Fibroblast of lung (primary cell): ENCODE results near the gene CDH1. TPM values are rescaled to one million over a fixed set of nuclear protein-coding genes. Genes with fewer than 3 reads are reported as not detected.

Experiments used
- DNase-seq, 2 donors: peaks; one replicate each; pipeline versions ENCODE4 v3.0.0 to v3.0.0-alpha.2; 2010; ENCODE audit warnings: low read depth in 2 of 2
- H2AFZ ChIP-seq: 2 replicates; pipeline ENCODE4 v1.5.1; 2012; ENCODE audit warnings: low read length, control low read depth, inconsistent platforms
- H3K27ac ChIP-seq: 2 replicates; pipeline ENCODE4 v1.5.1; 2011; ENCODE audit warnings: low read length, control low read depth; ENCODE audit not compliant: insufficient read depth
- H3K27me3 ChIP-seq: 2 replicates; pipeline ENCODE4 v1.5.1; 2011; ENCODE audit warnings: mild to moderate bottlenecking, low read length; ENCODE audit not compliant: control insufficient read depth, insufficient read depth
- H3K36me3 ChIP-seq: 2 replicates; pipeline ENCODE4 v1.5.1; 2011; ENCODE audit warnings: low read length; ENCODE audit not compliant: control insufficient read depth, insufficient read depth
- H3K4me1 ChIP-seq: 2 replicates; pipeline ENCODE4 v1.5.1; 2011; ENCODE audit warnings: low read length; ENCODE audit not compliant: control insufficient read depth, insufficient read depth; ENCODE audit errors: extremely low read depth
- H3K4me2 ChIP-seq: 2 replicates; pipeline ENCODE4 v1.5.1; 2011; ENCODE audit warnings: low read length, control low read depth; ENCODE audit not compliant: insufficient read depth; ENCODE audit errors: extremely low read depth
- H3K4me3 ChIP-seq, 4 experiments: fragments of 200-600 bp in 1 of 4; sonication (generic) in 1 of 4; replicated peaks in 1 of 4; 2 replicates each; pipeline ENCODE4 v1.5.1; 2011 to 2016; ENCODE audit warnings: low read length in 4 of 4, low read depth in 3 of 4, mild to moderate bottlenecking in 3 of 4, control low read depth in 2 of 4, inconsistent platforms in 1 of 4, mixed read lengths in 1 of 4; ENCODE audit not compliant: insufficient read depth in 1 of 4; ENCODE audit errors: control extremely low read depth in 1 of 4
- H3K79me2 ChIP-seq: 2 replicates; pipeline ENCODE4 v1.5.1; 2012; ENCODE audit warnings: mild to moderate bottlenecking, low read length, inconsistent platforms; ENCODE audit not compliant: control insufficient read depth, insufficient read depth
- H3K9ac ChIP-seq: 2 replicates; pipeline ENCODE4 v1.5.1; 2011; ENCODE audit warnings: mild to moderate bottlenecking, low read length, control low read depth; ENCODE audit not compliant: insufficient read depth
- H3K9me3 ChIP-seq: 2 replicates; pipeline ENCODE4 v1.5.1; 2012; ENCODE audit warnings: low read depth, low read length; ENCODE audit not compliant: control insufficient read depth, insufficient read depth
- H4K20me1 ChIP-seq: 2 replicates; pipeline ENCODE4 v1.5.1; 2011; ENCODE audit warnings: low read length; ENCODE audit not compliant: control insufficient read depth, insufficient read depth; ENCODE audit errors: extremely low read depth
- EZH2 ChIP-seq: IDR thresholded peaks from 2 replicates; pipeline ENCODE4 v1.5.1; 2012; ENCODE audit warnings: low read length, control low read depth, mild to moderate bottlenecking; ENCODE audit errors: missing control alignments
- polyA plus RNA-seq, 2 donors: library from polyadenylated mRNA; depleted of rRNA in 1 of 2; stranded (reverse) in 1 of 2; unstranded in 1 of 2; fragments of >200 nt; gene quantifications; 2 replicates each; pipeline ENCODE4 v1.2.1, GENCODE V29; 2011 to 2012; ENCODE audit warnings: missing spikeins in 1 of 2
- total RNA-seq: library from RNA; depleted of rRNA; stranded (reverse); fragments of >200 nt; gene quantifications from 2 replicates; pipeline ENCODE4 v1.2.1, GENCODE V29; 2014
- TF ChIP-seq, protein P1 (sequence below), 2 donors: IDR thresholded peaks in 1 of 2; conservative IDR thresholded peaks in 1 of 2; 1 replicate in 1 of 2; 2 replicates in 1 of 2; pipeline ENCODE4 v1.5.1; 2011 to 2012; ENCODE audit warnings: low read length in 2 of 2, control low read depth in 1 of 2, inconsistent platforms in 1 of 2, low read depth in 1 of 2, mild to moderate bottlenecking in 1 of 2

Gene CDH1
- total and polyA plus RNA-seq, 2 donors (not counting 1 experiment from before 2014, with no cell fraction given): 0.02 TPM; not detected in 1

- no peak overlapping the region for H3K9ac ChIP-seq
- H3K36me3 ChIP-seq: no peaks in the 10 kb centered on the region
- H4K20me1 ChIP-seq: no peaks in the 10 kb centered on the region
- H3K27me3 ChIP-seq: no peaks in the 10 kb centered on the region
- no peak overlapping the region for H3K4me3 ChIP-seq
- no peaks in the 10 kb centered on the region for H3K79me2 ChIP-seq
- TF ChIP-seq, protein P1, sequence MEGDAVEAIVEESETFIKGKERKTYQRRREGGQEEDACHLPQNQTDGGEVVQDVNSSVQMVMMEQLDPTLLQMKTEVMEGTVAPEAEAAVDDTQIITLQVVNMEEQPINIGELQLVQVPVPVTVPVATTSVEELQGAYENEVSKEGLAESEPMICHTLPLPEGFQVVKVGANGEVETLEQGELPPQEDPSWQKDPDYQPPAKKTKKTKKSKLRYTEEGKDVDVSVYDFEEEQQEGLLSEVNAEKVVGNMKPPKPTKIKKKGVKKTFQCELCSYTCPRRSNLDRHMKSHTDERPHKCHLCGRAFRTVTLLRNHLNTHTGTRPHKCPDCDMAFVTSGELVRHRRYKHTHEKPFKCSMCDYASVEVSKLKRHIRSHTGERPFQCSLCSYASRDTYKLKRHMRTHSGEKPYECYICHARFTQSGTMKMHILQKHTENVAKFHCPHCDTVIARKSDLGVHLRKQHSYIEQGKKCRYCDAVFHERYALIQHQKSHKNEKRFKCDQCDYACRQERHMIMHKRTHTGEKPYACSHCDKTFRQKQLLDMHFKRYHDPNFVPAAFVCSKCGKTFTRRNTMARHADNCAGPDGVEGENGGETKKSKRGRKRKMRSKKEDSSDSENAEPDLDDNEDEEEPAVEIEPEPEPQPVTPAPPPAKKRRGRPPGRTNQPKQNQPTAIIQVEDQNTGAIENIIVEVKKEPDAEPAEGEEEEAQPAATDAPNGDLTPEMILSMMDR (conservative IDR thresholded peaks at IDR 0.05 in 1 of 2, IDR thresholded peaks at IDR 0.05 in 1 of 2; ENCODE audit: low read depth in 1 of 2, low read length in 2 of 2): no peak
- TF ChIP-seq EZH2: no peak
- H3K4me2 ChIP-seq: no peak overlapping the region
- no peaks in the 10 kb centered on the region for H3K4me1 ChIP-seq
- no peak for DNase-seq
- no peaks in the 10 kb centered on the region for H3K9me3 ChIP-seq
- H3K27ac ChIP-seq: no peak overlapping the region
- no peak overlapping the region for H2AFZ ChIP-seq
Observed at GRCh38 chr16:68700831-68701230, 36.3 kb upstream of the CDH1 start.

- Histone ChIP-seq H3K4me1 (no peaks in the 10 kb centered on the region), H3K9ac (no peak overlapping the region), H3K9me3 (no peaks in the 10 kb centered on the region), H3K27me3 (no peaks in the 10 kb centered on the region), H3K4me3 (no peak overlapping the region), H3K4me2 (no peak overlapping the region), H2AFZ (no peak overlapping the region), H3K27ac (no peak overlapping the region), H3K36me3 (no peaks in the 10 kb centered on the region), H4K20me1 (no peaks in the 10 kb centered on the region), H3K79me2 (no peaks in the 10 kb centered on the region)
- DNase-seq: peak; percentile 52 to 59
- TF ChIP-seq, protein P1 (conservative IDR thresholded peaks at IDR 0.05 in 1 of 2, IDR thresholded peaks at IDR 0.05 in 1 of 2; ENCODE audit: low read depth in 1 of 2, low read length in 2 of 2): peak; percentile 74 to 84
- no peak for TF ChIP-seq EZH2
Observed at GRCh38 chr16:68704232-68704867, 32.7 kb upstream of the CDH1 start.

DNA sequence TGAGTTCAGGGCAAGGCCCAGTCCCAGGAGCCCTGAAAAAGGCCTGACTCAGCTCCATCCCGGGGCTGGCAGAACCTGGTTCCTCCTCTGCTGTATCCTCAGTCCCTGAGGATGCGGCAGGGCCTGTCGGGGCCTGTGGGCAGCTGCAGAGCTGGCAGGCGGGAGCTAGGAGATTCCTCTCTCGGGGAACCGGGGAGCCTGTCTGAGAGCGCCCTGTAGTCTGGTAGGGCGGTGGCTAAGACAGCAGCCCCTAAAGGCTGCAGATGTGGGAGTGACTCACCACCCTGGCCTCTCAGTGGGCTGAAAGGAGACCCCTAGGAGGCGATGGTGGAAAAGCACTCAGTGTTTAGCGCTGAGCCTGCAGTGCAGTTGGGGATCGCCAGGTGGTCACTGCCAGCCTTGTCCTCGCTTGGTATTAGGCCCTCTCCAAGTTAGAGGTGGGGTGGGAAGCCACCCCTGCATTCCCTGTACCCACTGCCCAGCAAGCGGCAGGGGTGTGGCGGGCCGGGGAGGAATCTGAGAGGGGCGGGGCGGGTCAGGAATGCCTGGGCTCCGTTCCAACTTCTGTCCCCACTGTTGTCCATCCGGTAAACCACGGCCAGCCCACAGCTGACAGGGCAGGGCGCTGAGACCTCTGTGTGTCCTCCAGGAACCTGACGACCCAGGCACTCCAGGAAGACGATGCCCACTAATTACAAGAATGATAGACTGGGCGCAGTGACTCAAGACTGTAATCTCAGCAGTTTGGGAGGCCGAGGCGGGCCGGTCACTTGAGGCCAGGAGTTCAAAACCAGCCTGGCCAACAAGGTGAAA, 29.5 kb upstream of the CDH1 start:
- H3K27me3 ChIP-seq: no peaks in the 10 kb centered on the region
- no peak overlapping the region for H3K27ac ChIP-seq
- no peak for TF ChIP-seq EZH2
- TF ChIP-seq, protein P1 (conservative IDR thresholded peaks at IDR 0.05 in 1 of 2, IDR thresholded peaks at IDR 0.05 in 1 of 2; ENCODE audit: low read depth in 1 of 2, low read length in 2 of 2): no peak
- no peaks in the 10 kb centered on the region for H3K9me3 ChIP-seq
- no peaks in the 10 kb centered on the region for H4K20me1 ChIP-seq
- no peaks in the 10 kb centered on the region for H3K79me2 ChIP-seq
- no peak overlapping the region for H2AFZ ChIP-seq
- H3K36me3 ChIP-seq: no peaks in the 10 kb centered on the region
- DNase-seq: peak; percentile 12 to 77
- no peak overlapping the region for H3K9ac ChIP-seq
- no peak overlapping the region for H3K4me3 ChIP-seq
- no peak overlapping the region for H3K4me2 ChIP-seq
- no peaks in the 10 kb centered on the region for H3K4me1 ChIP-seq
